ENCODE results near the gene PGAP2. TPM values are rescaled to one million over a fixed set of nuclear protein-coding genes. Genes with fewer than 3 reads are reported as not detected.
"Not testable (repeated sequence)": the region's sequence is repeated elsewhere in the genome, so short reads cannot be mapped to it uniquely, and the experiment has no call there.

The PGAP2 gene
- total and polyA plus RNA-seq, 10 of the 15 experiments (the other 5 are each of a cell fraction or from before 2014, with no cell fraction given): 12.3 to 37.4 (median 31.9) TPM

DNA sequence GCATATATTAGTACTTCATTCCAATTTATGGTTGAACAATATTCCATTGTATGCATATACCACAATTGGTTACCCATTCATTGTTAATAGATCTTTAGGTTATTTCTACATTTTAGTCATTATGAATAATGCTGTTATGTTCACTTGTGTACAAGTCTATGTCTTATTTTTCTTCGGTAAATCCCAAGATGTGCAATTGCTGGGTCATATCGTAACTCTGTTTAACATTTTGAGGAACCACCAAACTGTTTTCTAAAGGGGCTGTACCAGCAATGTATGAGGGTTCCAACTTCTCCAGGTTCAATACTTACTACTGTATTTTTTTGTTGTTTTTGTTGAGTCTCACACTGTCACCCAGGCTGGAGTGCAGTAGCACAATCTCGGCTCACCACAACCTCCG is 44.1 kb upstream of the PGAP2 start (continued):
- no peak for TF ChIP-seq BMI1 (IDR thresholded peaks at IDR 0.05; ENCODE audit: borderline replicate concordance)

DNA sequence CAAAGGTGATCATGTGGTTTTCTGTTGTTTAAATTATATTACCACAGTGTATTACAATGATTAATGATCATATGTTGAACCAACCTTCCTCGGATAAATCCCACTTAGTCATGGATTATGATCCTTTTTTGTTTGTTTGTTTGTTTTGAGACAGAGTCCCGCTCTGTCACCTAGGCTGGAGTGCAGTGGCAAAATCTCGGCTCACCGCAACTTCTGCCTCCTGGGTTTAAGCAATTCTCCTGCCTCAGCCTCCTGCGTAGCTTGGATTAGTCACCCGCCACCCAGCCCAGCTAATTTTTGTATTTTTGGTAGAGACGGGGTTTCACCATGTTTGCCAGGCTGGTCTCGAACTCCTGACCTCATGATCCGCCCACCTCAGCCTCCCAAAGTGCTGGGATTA is 41.5 kb upstream of the PGAP2 start:
- H3K79me2 ChIP-seq (ENCODE audit: control insufficient read depth, insufficient read depth, low read length); H3K4me1 ChIP-seq (ENCODE audit: control insufficient read depth, insufficient read depth, low read length); DNase-seq (ENCODE audit: low read depth, low spot score); SMC1A ChIA-PET (ENCODE audit: uncharacterized antibody, unreplicated experiment); RAD21 ChIA-PET (ENCODE audit: unreplicated experiment); H3K4me2 ChIP-seq (ENCODE audit: control insufficient read depth, insufficient read depth); intact Hi-C loops (cut with micrococcal nuclease; ENCODE audit: unreplicated experiment); H3K9ac ChIP-seq (ENCODE audit: control insufficient read depth, insufficient read depth, low read length); H4K20me1 ChIP-seq (ENCODE audit: control insufficient read depth, insufficient read depth); H3K27me3 ChIP-seq (replicated peaks in 1 of 2; ENCODE audit: control insufficient read depth in 2 of 2, insufficient read depth in 2 of 2, low read length in 1 of 2); ATAC-seq; H3K27ac ChIP-seq (ENCODE audit: control insufficient read depth, insufficient read depth); FAIRE-seq; H3K4me3 ChIP-seq; H2AFZ ChIP-seq (ENCODE audit: control insufficient read depth, low read depth, low read length); POLR2A ChIA-PET; BruUV-seq (replicated peaks); in situ Hi-C loops (cut with MboI); H3K9me3 ChIP-seq (replicated peaks; ENCODE audit: control insufficient read depth, insufficient read depth, low read length): not testable (repeated sequence)
- peaks cover 8 to 56% of the 10 kb centered on the region in 2 experiments for H3K36me3 ChIP-seq (ENCODE audit: control insufficient read depth in 2 of 2, insufficient read depth in 2 of 2, low read length in 1 of 2)
- CTCF ChIA-PET: interaction anchor here (1.0 kb wide), 1 partner anchor 41 kb away, joined by 3 read pairs; no protein-coding TSS in a partner anchor
- 85% methylated on average over 9 of the region's 9 CpGs for WGBS (ENCODE audit: insufficient coverage, insufficient replicate concordance, low lambda C conversion rate, missing lambda C conversion rate)

DNA sequence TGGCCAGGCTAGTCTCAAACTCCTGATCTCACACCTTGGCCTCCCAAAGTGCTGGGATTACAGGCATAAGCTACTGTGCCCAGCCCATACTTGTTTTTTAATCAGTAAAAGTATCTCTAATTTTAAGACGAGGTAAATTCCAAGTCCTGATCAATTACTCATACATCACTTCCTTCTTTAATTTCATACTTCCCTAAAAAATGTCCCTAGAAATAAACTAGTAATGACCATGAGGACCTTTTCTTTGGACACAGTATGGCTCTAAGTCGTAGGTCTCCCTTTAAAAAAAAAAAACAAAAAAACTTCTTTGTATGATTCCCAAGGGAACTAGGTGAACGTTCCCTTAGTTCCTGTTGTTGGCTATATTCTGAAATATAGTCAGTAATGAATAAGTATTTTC is 40.8 kb upstream of the PGAP2 start:
- no peak for FAIRE-seq
- 15% methylated on average over 3 of the region's 3 CpGs for WGBS (ENCODE audit: insufficient coverage, insufficient replicate concordance, low lambda C conversion rate, missing lambda C conversion rate)
- Histone ChIP-seq H3K9ac (ENCODE audit: control insufficient read depth, insufficient read depth, low read length) (no peak overlapping the region), H3K9me3 (replicated peaks; ENCODE audit: control insufficient read depth, insufficient read depth, low read length) (no peaks in the 10 kb centered on the region), H3K27me3 (replicated peaks in 1 of 2; ENCODE audit: control insufficient read depth in 2 of 2, insufficient read depth in 2 of 2, low read length in 1 of 2) (no peaks in the 10 kb centered on the region), H4K20me1 (ENCODE audit: control insufficient read depth, insufficient read depth) (no peaks in the 10 kb centered on the region), H2AFZ (ENCODE audit: control insufficient read depth, low read depth, low read length) (no peak overlapping the region), H3K4me1 (ENCODE audit: control insufficient read depth, insufficient read depth, low read length) (no peaks in the 10 kb centered on the region), H3K4me3 (no peak overlapping the region), H3K79me2 (ENCODE audit: control insufficient read depth, insufficient read depth, low read length) (no peaks in the 10 kb centered on the region), H3K36me3 (ENCODE audit: control insufficient read depth in 2 of 2, insufficient read depth in 2 of 2, low read length in 1 of 2) (peaks cover 9 to 56% of the 10 kb centered on the region in 2 experiments), H3K4me2 (ENCODE audit: control insufficient read depth, insufficient read depth) (no peak overlapping the region), H3K27ac (ENCODE audit: control insufficient read depth, insufficient read depth) (no peak overlapping the region)
- in situ Hi-C loops (cut with MboI): no loop called here
- RAD21 ChIA-PET (ENCODE audit: unreplicated experiment): no interaction called here
- ATAC-seq: no peak
- SMC1A ChIA-PET (ENCODE audit: uncharacterized antibody, unreplicated experiment): no interaction called here
- POLR2A ChIA-PET: no interaction called here
- intact Hi-C loops (cut with micrococcal nuclease; ENCODE audit: unreplicated experiment): no loop called here
- CTCF ChIA-PET: interaction anchor here (1.0 kb wide), 1 partner anchor 40 kb away, joined by 3 read pairs; no protein-coding TSS in a partner anchor
- BruUV-seq (replicated peaks): no TSS peak
- TF ChIP-seq, protein P1, sequence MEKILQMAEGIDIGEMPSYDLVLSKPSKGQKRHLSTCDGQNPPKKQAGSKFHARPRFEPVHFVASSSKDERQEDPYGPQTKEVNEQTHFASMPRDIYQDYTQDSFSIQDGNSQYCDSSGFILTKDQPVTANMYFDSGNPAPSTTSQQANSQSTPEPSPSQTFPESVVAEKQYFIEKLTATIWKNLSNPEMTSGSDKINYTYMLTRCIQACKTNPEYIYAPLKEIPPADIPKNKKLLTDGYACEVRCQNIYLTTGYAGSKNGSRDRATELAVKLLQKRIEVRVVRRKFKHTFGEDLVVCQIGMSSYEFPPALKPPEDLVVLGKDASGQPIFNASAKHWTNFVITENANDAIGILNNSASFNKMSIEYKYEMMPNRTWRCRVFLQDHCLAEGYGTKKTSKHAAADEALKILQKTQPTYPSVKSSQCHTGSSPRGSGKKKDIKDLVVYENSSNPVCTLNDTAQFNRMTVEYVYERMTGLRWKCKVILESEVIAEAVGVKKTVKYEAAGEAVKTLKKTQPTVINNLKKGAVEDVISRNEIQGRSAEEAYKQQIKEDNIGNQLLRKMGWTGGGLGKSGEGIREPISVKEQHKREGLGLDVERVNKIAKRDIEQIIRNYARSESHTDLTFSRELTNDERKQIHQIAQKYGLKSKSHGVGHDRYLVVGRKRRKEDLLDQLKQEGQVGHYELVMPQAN (conservative IDR thresholded peaks at IDR 0.05): no peak
- no peak for DNase-seq (ENCODE audit: low read depth, low spot score)

All from GM12878 (cell line).